Kidney (tissue), 14 donors: ENCODE measurements around the gene ESYT1. TPM values are rescaled to one million over a fixed set of nuclear protein-coding genes. Genes with fewer than 3 reads are reported as not detected.

Experiments
- DNase-seq, 5 donors: peaks; one replicate each; pipeline ENCODE4 v3.0.0-alpha.2; 2013 to 2020
- FAIRE-seq: peaks from 2 replicates; lab custom pipeline; 2012; peaks lifted over from hg19 to GRCh38; lab: Jason Lieb, UNC
- H3K27ac ChIP-seq, 2 donors: one replicate each; pipeline ENCODE4 v1.7.0; 2013; ENCODE audit warnings: low read depth in 2 of 2, low read length in 2 of 2, inconsistent platforms in 1 of 2
- H3K27me3 ChIP-seq: one replicate; pipeline ENCODE4 v1.7.1; 2013; ENCODE audit warnings: low read length, inconsistent platforms; ENCODE audit not compliant: control insufficient read depth, insufficient read depth
- H3K36me3 ChIP-seq, 3 donors: one replicate each; pipeline versions ENCODE4 v1.7.0 to v1.7.1; 2013; ENCODE audit warnings: low read length in 3 of 3, control low read depth in 1 of 3, inconsistent platforms in 1 of 3; ENCODE audit not compliant: insufficient read depth in 3 of 3, control insufficient read depth in 2 of 3
- H3K4me1 ChIP-seq, 3 donors: one replicate each; pipeline versions ENCODE4 v1.7.0 to v1.7.1; 2013; ENCODE audit warnings: low read length in 3 of 3, inconsistent platforms in 1 of 3, low read depth in 1 of 3; ENCODE audit not compliant: control insufficient read depth in 2 of 3, insufficient read depth in 2 of 3
- H3K4me3 ChIP-seq, 3 donors: one replicate each; pipeline versions ENCODE4 v1.7.0 to v1.8.1; 2013; ENCODE audit warnings: low read length in 3 of 3, control low read depth in 1 of 3, inconsistent platforms in 1 of 3
- H3K9ac ChIP-seq, 3 donors: one replicate each; pipeline versions ENCODE4 v1.7.0 to v1.7.1; 2013; ENCODE audit warnings: low read length in 3 of 3, control low read depth in 1 of 3, inconsistent platforms in 1 of 3
- H3K9me3 ChIP-seq, 3 donors: one replicate each; pipeline versions ENCODE4 v1.7.0 to v1.7.1; 2013; ENCODE audit warnings: low read length in 3 of 3, control low read depth in 1 of 3, inconsistent platforms in 1 of 3; ENCODE audit not compliant: control insufficient read depth in 2 of 3, insufficient read depth in 1 of 3
- intact Hi-C: fragments of 100-400 bp; cut with DNase I; formaldehyde crosslinking; loops from one replicate; pipeline ENCODE4 v1.11.1; 2022
- polyA plus RNA-seq: library from polyadenylated mRNA; stranded (reverse); fragments of 350-450 nt; fragmentation: Illumina TruSeq; extraction: RNeasy Lipid Tissue Mini Kit (QIAGEN cat#74804); gene quantifications from one replicate; pipeline ENCODE4 v1.2.3, GENCODE V29; 2014; ENCODE audit warnings: low read depth, low replicate concordance; ENCODE audit not compliant: insufficient read depth
- total RNA-seq: library from RNA; stranded (reverse); fragmentation: NEBNext Ultra II Directional; extraction: Animal tissue kit (Norgen Biotek cat#: 25700); gene quantifications from one replicate; pipeline ENCODE4 v1.2.1, GENCODE V29; 2021
- TF ChIP-seq, protein P1 (sequence below): IDR thresholded peaks from 3 replicates; pipeline ENCODE4 v1.5.1; 2012; ENCODE audit warnings: mild to moderate bottlenecking, moderate library complexity, borderline replicate concordance; ENCODE audit not compliant: insufficient read depth; ENCODE audit errors: extremely low read depth
- donor health status: control.
- donor health status: control.
- donor health status: control.
- donor health status: control.
- donor health status: control.
- donor health status: DM: yes; HTN: yes; CAD: no.
- donor health status: Normal renal cell carcinoma (clear cell type).

ESYT1 gene
- total and polyA plus RNA-seq, 2 donors from 2014 or later, result 40.4 to 104 TPM

DNA sequence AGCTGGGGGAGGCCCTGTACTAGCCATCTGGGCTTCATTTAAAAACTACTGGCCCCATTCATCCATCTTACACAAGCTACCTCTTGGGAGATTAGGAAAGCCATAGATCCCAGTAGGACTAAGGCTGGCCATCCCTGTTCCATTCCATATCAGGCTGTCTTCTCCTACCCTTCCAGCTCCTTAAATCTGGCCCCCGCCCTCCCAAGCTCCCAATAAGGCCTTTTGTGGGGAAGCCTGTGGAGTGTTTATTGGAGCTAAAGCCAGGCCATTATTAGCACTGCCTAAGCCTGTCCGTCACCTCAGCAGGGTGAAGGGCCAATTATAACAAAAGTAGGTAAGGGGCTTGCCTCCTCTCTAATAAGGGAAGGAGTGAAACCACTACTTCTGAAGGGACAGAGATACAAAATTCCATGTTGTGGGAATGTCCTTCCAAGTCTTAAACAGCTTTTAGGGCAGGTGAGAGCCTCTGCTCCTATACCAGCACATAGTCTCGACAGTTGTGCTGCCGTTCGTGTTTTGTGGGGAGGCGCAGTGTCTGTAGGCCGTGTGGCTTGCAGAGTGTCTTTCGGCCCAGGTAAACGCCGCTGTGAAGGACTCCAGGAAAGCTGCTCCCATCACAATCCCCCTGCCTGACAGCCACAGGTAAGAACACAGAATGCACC is 33.8 kb downstream of the ESYT1 start:
- peak overlapping the region in 1 of 3 donors; percentile 95 for H3K4me3 ChIP-seq
- peaks cover 11 to 53% (median 36%) of the 10 kb centered on the region in 3 donors for H3K36me3 ChIP-seq
- DNase-seq (no peak), FAIRE-seq (no peak)
- no peaks in the 10 kb centered on the region for H3K9me3 ChIP-seq
- no peak overlapping the region for H3K27ac ChIP-seq
- intact Hi-C loops, result no loop called here
- no peaks in the 10 kb centered on the region for H3K27me3 ChIP-seq
- no peak overlapping the region for H3K9ac ChIP-seq
- peaks cover 2 to 23% (median 21%) of the 10 kb centered on the region in 3 donors for H3K4me1 ChIP-seq
- TF ChIP-seq, protein P1, sequence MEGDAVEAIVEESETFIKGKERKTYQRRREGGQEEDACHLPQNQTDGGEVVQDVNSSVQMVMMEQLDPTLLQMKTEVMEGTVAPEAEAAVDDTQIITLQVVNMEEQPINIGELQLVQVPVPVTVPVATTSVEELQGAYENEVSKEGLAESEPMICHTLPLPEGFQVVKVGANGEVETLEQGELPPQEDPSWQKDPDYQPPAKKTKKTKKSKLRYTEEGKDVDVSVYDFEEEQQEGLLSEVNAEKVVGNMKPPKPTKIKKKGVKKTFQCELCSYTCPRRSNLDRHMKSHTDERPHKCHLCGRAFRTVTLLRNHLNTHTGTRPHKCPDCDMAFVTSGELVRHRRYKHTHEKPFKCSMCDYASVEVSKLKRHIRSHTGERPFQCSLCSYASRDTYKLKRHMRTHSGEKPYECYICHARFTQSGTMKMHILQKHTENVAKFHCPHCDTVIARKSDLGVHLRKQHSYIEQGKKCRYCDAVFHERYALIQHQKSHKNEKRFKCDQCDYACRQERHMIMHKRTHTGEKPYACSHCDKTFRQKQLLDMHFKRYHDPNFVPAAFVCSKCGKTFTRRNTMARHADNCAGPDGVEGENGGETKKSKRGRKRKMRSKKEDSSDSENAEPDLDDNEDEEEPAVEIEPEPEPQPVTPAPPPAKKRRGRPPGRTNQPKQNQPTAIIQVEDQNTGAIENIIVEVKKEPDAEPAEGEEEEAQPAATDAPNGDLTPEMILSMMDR, result no peak

DNA sequence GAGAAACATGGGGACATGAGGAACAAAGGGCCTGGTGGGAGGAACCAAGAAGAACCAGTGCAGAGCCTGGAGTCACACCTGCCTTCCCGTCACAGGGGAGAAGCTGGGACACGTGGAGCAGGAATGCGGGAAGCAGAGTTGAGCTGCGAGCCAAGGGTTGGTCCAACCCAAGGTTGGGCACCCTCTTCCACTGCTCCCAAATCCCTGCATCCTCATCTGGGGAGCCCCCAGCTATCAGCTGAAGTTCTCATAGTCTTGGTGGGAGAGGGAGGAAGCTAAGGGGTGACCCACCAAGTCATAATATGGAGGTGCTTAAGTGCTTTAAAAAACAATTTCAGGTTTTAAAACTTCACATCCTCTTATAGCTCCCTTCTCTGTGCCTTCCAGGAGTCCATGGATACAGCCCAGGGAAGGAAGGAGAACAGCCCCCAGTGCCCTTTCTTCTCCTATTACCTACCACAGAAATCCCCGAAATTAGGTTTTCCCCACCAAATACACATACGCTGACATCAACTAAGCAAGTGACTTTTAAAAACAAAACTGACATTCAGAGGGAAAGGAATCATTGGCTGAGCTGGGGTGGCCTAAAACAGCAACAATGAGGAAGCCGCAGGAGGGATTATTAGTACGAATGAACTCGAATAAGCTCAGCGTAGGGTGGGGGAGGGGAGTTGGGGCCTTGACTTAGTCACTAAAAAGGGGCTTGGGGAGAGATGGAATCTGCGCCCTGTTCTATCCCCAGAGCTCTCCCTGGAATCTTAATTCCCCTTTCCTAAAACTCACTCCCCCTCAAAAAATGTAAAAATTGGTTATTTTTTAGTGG is 34.6 kb downstream of the ESYT1 start:
- Histone ChIP-seq H3K4me3 (no peak overlapping the region), H3K27ac (no peak overlapping the region), H3K36me3 (peaks cover 16 to 53% (median 41%) of the 10 kb centered on the region in 3 donors), H3K9ac (no peak overlapping the region), H3K27me3 (no peaks in the 10 kb centered on the region), H3K4me1 (peaks cover 2 to 23% (median 21%) of the 10 kb centered on the region in 3 donors), H3K9me3 (no peaks in the 10 kb centered on the region)
- DNase-seq (no peak), FAIRE-seq (no peak)
- intact Hi-C loops, result no loop called here
- TF ChIP-seq, protein P1, result no peak

DNA sequence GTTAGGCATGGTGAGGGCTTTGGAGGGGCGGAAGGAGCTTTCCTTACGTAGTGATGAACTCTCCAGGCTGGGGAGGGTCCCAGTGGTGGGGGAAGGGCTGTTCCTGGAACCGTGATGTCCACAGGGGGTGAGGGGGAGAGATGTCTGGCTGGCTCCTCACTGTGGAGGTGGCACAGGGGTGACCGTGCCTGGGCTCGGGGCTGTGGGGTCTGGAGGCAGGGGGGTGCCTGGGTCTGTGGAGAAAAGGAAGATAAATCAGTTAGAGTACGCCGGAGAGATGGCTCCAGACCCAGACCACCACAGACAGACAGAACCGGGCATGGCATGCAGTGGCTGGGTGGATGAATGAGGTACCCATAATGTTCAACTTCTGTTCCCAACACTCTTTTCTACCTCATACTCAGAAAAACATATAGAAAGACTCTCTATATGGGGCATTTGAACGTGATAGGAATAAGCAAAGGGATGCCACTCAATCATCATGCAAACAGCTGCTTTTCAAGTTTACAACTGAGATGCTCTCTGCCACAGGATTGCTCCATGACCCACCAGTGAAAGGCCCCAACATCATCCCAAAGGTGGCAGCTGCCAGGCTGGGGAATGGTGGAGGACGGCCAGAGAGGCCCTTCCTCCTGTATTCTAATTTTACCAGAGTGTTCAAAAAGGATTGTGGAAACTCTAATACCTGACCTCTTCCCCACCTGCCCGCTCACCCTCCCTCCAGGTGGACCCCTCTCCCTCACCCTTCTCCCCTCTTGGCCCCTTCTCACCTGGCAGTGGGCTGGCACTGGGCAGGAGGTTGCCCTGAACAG is 35.7 kb downstream of the ESYT1 start:
- H3K27ac ChIP-seq, result no peak overlapping the region
- H3K4me3 ChIP-seq, result no peak overlapping the region
- peaks cover 2 to 23% (median 21%) of the 10 kb centered on the region in 3 donors for H3K4me1 ChIP-seq
- H3K9ac ChIP-seq, result no peak overlapping the region
- H3K27me3 ChIP-seq, result no peaks in the 10 kb centered on the region
- peaks cover 16 to 57% (median 42%) of the 10 kb centered on the region in 3 donors for H3K36me3 ChIP-seq
- TF ChIP-seq, protein P1, result no peak
- FAIRE-seq (no peak), DNase-seq (no peak)
- no peaks in the 10 kb centered on the region for H3K9me3 ChIP-seq
- intact Hi-C loops, result no loop called here
